ENCODE measurements around the gene TARS1.

TARS1 gene

GRCh38 chr5:33411498-33411897 is 29.3 kb upstream of the TARS1 start:
- TF ChIP-seq POLR2AphosphoS5 (IDR thresholded peaks at IDR 0.05; ENCODE audit: low read depth, low read length) (no peak), SIN3A (IDR thresholded peaks at IDR 0.05; ENCODE audit: borderline replicate concordance, insufficient read depth, low read length) (no peak), TAF1 (IDR thresholded peaks at IDR 0.05; ENCODE audit: borderline replicate concordance, insufficient read depth, low read length) (no peak), FOXP2 (optimal IDR thresholded peaks at IDR 0.05; ENCODE audit: borderline replicate concordance, extremely low read depth, extremely low read length, insufficient read depth) (no peak), REST (IDR thresholded peaks at IDR 0.05; ENCODE audit: insufficient read depth in 1 of 2, low read depth in 2 of 2, low read length in 2 of 2) (no peak)

GRCh38 chr5:33415811-33416354 is 24.9 kb upstream of the TARS1 start:
- no peak for TF ChIP-seq SIN3A (IDR thresholded peaks at IDR 0.05; ENCODE audit: borderline replicate concordance, insufficient read depth, low read length)
- TF ChIP-seq FOXP2 (optimal IDR thresholded peaks at IDR 0.05; ENCODE audit: borderline replicate concordance, extremely low read depth, extremely low read length, insufficient read depth) = no peak
- no peak for TF ChIP-seq POLR2AphosphoS5 (IDR thresholded peaks at IDR 0.05; ENCODE audit: low read depth, low read length)
- TF ChIP-seq REST (IDR thresholded peaks at IDR 0.05; ENCODE audit: insufficient read depth in 1 of 2, low read depth in 2 of 2, low read length in 2 of 2) = no peak
- TF ChIP-seq TAF1 (IDR thresholded peaks at IDR 0.05; ENCODE audit: borderline replicate concordance, insufficient read depth, low read length) = no peak

- TF ChIP-seq TAF1 (IDR thresholded peaks at IDR 0.05; ENCODE audit: borderline replicate concordance, insufficient read depth, low read length) = no peak
- TF ChIP-seq SIN3A (IDR thresholded peaks at IDR 0.05; ENCODE audit: borderline replicate concordance, insufficient read depth, low read length) = no peak
- TF ChIP-seq FOXP2 (optimal IDR thresholded peaks at IDR 0.05; ENCODE audit: borderline replicate concordance, extremely low read depth, extremely low read length, insufficient read depth) = no peak
- no peak for TF ChIP-seq REST (IDR thresholded peaks at IDR 0.05; ENCODE audit: insufficient read depth in 1 of 2, low read depth in 2 of 2, low read length in 2 of 2)
- TF ChIP-seq POLR2AphosphoS5 (IDR thresholded peaks at IDR 0.05; ENCODE audit: low read depth, low read length) = no peak
Measured at GRCh38 chr5:33417632-33418031, 23.1 kb upstream of the TARS1 start.

GRCh38 chr5:33420946-33421345 is 19.8 kb upstream of the TARS1 start:
- TF ChIP-seq TAF1 (IDR thresholded peaks at IDR 0.05; ENCODE audit: borderline replicate concordance, insufficient read depth, low read length) (no peak), FOXP2 (optimal IDR thresholded peaks at IDR 0.05; ENCODE audit: borderline replicate concordance, extremely low read depth, extremely low read length, insufficient read depth) (no peak), SIN3A (IDR thresholded peaks at IDR 0.05; ENCODE audit: borderline replicate concordance, insufficient read depth, low read length) (no peak), POLR2AphosphoS5 (IDR thresholded peaks at IDR 0.05; ENCODE audit: low read depth, low read length) (no peak), REST (IDR thresholded peaks at IDR 0.05; ENCODE audit: insufficient read depth in 1 of 2, low read depth in 2 of 2, low read length in 2 of 2) (no peak)

- TF ChIP-seq REST (IDR thresholded peaks at IDR 0.05; ENCODE audit: insufficient read depth in 1 of 2, low read depth in 2 of 2, low read length in 2 of 2) (no peak), SIN3A (IDR thresholded peaks at IDR 0.05; ENCODE audit: borderline replicate concordance, insufficient read depth, low read length) (no peak), POLR2AphosphoS5 (IDR thresholded peaks at IDR 0.05; ENCODE audit: low read depth, low read length) (no peak), TAF1 (IDR thresholded peaks at IDR 0.05; ENCODE audit: borderline replicate concordance, insufficient read depth, low read length) (no peak), FOXP2 (optimal IDR thresholded peaks at IDR 0.05; ENCODE audit: borderline replicate concordance, extremely low read depth, extremely low read length, insufficient read depth) (no peak)
Measured at GRCh38 chr5:33422191-33422590, 18.6 kb upstream of the TARS1 start.
